HG03439 (cell line): ENCODE data around the gene PHF21A.
"Not testable (repeated sequence)": the region's sequence is repeated elsewhere in the genome, so short reads cannot be mapped to it uniquely, and the experiment has no call there.

Source experiments
- ATAC-seq: cut with Tn5 transposase; IDR thresholded peaks from one replicate; pipeline ENCODE4 v1.9.1; 2021; ENCODE audit warnings: mild to moderate bottlenecking, moderate library complexity; ENCODE audit not compliant: unreplicated experiment

Gene PHF21A

DNA sequence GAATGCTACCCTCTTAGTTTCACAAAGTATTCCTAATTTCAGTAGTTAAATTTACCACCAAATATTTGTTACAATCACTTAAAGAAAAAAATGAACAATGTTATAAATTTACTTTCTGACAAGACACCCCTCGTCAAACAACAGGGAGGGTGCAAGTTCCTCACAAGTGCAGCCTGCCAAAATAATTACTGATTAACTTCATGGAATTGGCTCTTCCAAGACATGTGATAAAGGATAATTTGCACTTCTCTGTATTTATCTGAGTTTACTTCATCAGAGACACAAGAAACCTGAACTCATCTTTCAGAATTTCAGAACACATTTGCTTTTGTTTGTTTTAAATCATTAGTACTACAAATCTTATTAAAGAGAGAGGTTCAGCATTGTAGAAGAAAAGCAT lies 132.3 kb downstream of the PHF21A start:
- ATAC-seq = no peak

DNA sequence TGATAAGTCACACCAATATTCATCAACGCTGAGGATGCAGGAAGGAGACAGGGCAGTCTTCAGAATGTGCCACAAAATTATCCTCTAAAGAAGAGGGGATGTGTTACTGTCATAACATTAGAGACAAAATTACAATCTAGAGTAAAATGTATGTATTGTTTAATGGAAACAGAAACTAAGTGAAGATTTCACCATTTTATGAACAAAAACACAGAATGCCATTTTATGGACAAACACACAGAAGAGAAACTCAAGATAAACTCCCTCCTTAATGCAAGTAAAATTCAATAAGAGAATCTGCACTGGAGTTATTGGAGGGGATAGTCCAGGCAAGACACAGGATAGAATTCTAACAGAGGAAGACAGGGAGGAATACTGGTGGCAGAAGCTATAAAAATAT lies 136.0 kb downstream of the PHF21A start:
- no peak for ATAC-seq

- ATAC-seq = no peak
Observed at GRCh38 chr11:45984192-45984591, 137.1 kb downstream of the PHF21A start.

DNA sequence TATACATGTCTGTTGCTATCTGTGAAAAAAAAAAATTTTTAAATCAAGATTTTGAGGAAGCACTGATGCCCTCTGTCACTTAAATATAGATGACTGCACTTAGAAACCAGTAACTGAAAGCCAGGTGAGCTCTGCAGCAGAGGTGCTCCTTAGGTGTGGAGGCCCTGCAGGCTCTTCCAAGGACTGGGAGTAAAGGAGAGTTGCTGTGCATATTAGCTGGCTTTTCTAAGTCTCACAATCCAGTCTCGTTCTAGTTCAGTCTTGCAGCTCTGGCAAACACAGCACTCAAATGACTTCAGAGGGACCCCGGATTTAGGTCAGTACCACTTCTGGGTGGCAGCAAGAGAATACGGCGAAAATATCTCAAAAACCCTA lies 137.8 kb downstream of the PHF21A start:
- no peak for ATAC-seq

GRCh38 chr11:45982656-45983470 lies 138.4 kb downstream of the PHF21A start:
- ATAC-seq = no peak

DNA sequence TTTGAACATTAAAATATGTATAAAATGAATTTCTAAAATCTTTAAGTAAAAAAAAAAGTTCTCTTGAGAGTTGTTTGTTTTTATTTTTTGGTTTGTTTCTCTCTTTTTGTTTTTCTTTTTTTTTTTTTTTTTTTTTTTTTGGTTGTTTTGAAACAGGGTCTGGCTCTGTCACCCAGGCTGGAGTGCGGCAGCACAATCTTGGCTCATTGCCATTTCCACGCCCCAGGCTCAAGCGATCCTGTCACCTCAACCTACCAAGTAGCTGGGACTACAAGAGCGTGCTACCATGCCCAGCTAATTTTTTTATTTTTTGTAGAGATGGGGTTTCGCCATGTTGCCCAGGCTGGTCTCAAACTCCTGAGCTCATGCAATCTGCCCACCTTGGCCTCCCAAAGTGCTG lies 139.4 kb downstream of the PHF21A start:
- ATAC-seq = not testable (repeated sequence)

GRCh38 chr11:45974806-45975205 lies 146.4 kb downstream of the PHF21A start:
- no peak for ATAC-seq

GRCh38 chr11:45973601-45974000 lies 147.7 kb downstream of the PHF21A start:
- no peak for ATAC-seq

DNA sequence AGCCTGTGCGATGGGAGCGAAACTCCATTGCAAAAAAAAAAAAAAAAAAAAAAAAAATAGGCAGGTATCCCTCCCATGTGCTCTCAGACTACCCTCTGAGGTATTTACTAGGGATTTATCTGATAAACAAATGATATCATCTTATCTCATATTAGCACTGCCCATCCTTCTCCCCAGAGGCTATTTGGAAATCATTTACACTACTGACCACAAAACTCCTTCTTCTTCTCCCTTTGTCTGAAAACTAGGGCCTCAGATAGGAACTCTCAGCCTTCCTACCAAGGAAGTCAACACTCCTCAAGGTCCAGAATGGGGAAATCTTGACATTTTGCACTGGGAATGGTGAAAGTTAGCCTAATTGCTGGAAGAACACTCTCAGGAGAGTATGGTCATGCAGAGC lies 152.4 kb downstream of the PHF21A start:
- ATAC-seq = no peak

GRCh38 chr11:45967506-45967905 lies 153.7 kb downstream of the PHF21A start:
- no peak for ATAC-seq

GRCh38 chr11:45964911-45965389 lies 156.3 kb downstream of the PHF21A start:
- ATAC-seq = peak; percentile 61

DNA sequence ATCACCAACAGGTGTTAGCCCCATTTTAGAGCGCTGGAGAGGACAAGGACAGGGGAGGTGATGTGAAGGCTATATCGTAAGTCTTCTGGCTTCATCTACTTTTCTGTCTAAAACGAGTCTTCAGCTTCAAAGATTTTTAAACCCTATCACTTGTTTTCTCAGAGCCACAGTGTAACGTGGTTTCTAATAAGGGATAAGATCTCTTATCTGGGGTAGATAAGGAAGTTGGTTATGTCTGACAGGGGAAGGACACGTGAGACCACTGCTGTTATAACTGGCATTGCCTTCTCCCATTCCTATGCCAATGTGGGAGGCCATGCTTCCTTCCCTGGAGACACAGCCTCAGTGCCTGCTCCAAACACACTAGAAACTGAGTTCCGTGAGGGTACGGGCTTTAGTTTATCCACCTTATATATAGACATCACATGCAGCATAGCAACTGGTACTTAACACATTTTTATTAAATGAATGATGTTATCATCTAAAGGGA lies 159.5 kb downstream of the PHF21A start:
- ATAC-seq = no peak

GRCh38 chr11:45960387-45961095 lies 160.7 kb downstream of the PHF21A start:
- ATAC-seq = no peak

DNA sequence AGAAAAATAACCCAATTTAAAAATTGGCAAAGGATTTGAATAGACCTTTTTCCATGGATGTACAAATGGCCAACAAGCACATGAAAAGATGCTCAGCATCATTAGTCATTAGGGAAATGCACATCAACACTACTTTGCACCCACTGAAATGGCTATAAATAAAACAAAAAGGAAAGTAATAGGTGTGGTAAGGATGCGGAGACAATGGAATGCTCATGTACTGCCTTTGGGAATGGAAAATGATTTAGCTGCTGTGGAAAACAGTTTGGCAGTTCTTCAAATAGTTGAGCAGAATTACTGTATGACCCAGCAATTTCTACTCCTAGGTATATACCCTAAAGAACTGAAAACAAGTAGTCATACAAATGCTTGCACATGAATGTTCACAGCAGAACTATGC lies 161.4 kb downstream of the PHF21A start:
- no peak for ATAC-seq

DNA sequence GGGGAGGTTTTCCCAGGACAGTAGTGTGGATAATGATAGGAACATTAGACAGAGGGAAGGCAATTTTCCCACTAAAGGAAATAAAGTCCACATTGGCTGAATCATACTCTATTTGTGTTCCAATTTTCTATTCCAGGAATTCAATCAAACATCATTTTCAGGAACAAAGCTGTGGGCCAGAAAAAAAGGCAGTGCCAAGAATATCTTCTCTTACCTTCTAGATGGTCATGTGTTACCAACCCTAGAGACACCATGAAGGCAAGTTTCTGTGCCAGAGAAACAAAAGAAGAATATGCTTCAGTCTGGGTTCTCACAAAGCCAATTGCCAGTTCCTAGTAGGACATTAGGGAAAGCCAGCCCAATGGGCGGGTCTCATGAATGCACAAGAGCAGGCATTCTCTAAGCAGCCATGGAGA lies 171.3 kb downstream of the PHF21A start:
- ATAC-seq = no peak

- ATAC-seq = no peak
Observed at GRCh38 chr11:45948356-45948755, 172.9 kb downstream of the PHF21A start.

GRCh38 chr11:45947885-45948284 lies 173.4 kb downstream of the PHF21A start:
- no peak for ATAC-seq

GRCh38 chr11:45945397-45945999 lies 175.8 kb downstream of the PHF21A start:
- ATAC-seq = no peak

- no peak for ATAC-seq
Observed at GRCh38 chr11:45942381-45942780, 178.9 kb downstream of the PHF21A start.

- ATAC-seq = no peak
Observed at GRCh38 chr11:45941285-45941684, 180.0 kb downstream of the PHF21A start.

DNA sequence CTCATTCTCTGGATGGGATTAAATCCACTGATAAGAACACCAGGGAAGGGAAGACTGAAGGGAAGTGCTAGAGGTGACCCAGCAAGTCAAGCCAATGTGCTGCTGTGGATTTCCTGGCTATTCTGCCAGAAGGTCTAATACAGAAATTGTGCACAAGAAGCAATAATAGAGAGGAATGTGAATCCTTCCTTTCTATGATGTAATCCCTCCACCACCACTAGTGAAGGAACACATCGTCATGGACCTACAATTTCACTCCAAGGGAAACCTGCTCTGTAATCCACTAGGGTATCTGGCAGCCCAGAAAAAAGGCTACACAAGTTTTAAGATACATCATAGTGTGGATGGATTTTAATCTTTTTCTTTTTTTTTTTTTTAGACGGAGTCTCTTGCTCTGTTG lies 181.4 kb downstream of the PHF21A start:
- ATAC-seq = no peak

GRCh38 chr11:45937916-45938315 lies 183.3 kb downstream of the PHF21A start:
- no peak for ATAC-seq
